ENCODE measurements around the gene ZNF18.
"Not testable (repeated sequence)": the region's sequence is repeated elsewhere in the genome, so short reads cannot be mapped to it uniquely, and the experiment has no call there.

Gene ZNF18

DNA sequence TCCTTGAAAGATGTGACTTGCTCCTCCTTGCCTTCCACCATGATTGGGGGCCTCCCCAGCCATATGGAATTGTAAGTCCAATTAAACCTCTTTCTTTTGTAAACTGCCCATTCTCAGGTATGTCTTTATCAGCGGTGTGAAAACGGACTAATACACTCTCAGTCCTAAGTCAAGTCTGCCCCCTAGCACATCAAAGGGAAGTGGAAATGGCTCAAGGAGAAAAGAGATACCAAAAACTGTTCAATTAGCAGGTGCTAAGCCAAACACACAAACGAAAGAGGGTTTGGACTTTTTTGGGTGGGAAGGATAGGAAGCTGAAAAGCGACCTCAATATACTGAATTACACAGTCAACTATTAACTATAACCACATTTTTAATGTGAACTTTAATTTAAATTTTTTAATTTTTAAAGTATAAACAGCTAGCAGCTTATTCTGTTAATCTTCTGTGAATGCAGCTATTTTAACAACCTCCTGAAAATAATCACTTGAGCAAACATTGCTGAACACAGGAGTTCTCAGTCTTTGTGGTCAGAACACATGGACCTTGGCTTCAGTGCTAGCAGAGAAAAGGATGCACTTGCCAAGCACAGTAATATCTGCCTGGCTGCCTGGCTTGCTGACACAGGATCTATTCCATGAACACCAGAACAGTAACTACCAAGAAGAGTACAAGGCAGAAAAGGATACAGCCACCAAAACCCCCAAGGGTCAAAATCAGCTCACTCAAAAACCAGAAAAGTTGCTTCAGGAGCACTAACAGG is 10.9 kb downstream of the ZNF18 start:
- DNase-seq (ENCODE audit: low read depth), result no peak

- no peak for DNase-seq (ENCODE audit: low read depth)
Observed at GRCh38 chr17:11981862-11982261, 15.4 kb downstream of the ZNF18 start.

GRCh38 chr17:11980813-11981212 is 16.5 kb downstream of the ZNF18 start:
- no peak for DNase-seq (ENCODE audit: low read depth)

DNA sequence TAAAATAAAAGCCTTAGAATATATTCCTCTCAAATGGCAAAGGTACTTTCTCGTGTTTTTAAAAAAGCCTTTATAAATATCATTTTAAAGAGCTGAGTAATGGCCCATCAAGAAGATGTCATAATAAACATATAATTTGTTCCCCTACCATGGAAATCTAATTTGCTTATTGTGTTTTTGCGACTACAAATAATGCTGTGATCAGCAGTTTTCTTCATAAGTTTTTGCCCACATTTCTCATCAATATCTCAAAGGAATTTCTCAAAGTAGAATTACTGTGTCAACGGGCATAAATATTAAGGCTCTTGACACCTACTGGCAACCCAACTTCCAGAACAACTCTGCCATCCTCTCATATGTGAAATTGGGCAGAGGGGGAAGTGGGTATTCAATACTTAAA is 17.5 kb downstream of the ZNF18 start:
- no peak for DNase-seq (ENCODE audit: low read depth)

GRCh38 chr17:11972741-11973140 is 24.5 kb downstream of the ZNF18 start:
- DNase-seq (ENCODE audit: low read depth), result not testable (repeated sequence)

- DNase-seq (ENCODE audit: low read depth), result no peak
Observed at GRCh38 chr17:11969565-11969964, 27.7 kb downstream of the ZNF18 start.

- DNase-seq (ENCODE audit: low read depth), result no peak
Observed at GRCh38 chr17:11954936-11955335, 42.3 kb downstream of the ZNF18 start.

GRCh38 chr17:11953924-11954323 is 43.4 kb downstream of the ZNF18 start:
- no peak for DNase-seq (ENCODE audit: low read depth)

DNA sequence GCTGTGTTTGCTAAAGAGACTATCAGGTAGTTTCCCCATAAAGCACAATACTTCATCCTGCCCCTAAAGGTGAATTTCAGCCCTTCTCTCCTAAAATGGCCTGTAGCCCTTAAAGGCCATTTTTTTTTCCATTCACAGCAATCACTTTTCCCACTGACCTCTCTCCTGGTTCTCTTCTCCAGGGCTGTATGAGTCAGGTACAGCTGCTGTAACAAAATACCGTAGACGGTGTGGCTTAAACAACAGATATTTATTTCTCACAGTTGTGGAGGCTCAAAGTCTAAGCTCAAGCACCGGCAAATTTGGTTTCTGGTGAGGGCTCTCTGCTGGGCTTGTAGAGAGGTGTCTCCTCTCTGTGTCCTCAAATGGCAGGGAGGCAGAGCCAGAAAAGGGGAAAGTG is 44.7 kb downstream of the ZNF18 start:
- no peak for DNase-seq (ENCODE audit: low read depth)

GRCh38 chr17:11950771-11951519 is 46.3 kb downstream of the ZNF18 start:
- no peak for DNase-seq (ENCODE audit: low read depth)

- not testable (repeated sequence) for DNase-seq (ENCODE audit: low read depth)
Observed at GRCh38 chr17:11949571-11949970, 47.7 kb downstream of the ZNF18 start.

DNA sequence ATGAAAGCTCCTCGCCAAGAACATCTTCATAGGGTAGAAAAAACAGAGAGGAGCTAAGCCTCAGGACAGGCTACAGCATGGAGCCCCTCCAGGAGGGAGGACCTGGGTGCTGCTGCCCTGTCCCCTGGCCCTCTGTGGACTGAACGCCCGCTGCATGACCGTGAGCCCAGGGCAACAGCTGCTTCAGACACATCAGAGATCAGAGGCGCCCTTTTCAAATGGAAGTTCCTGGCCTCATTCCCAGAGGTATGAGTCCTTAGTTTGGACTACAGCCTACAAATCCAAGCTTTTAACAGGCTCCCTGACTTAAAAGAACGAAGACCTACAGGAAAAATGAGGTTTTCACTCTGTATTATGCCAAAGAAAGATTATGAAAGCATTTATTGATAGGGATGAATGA is 48.5 kb downstream of the ZNF18 start:
- no peak for DNase-seq (ENCODE audit: low read depth)

DNA sequence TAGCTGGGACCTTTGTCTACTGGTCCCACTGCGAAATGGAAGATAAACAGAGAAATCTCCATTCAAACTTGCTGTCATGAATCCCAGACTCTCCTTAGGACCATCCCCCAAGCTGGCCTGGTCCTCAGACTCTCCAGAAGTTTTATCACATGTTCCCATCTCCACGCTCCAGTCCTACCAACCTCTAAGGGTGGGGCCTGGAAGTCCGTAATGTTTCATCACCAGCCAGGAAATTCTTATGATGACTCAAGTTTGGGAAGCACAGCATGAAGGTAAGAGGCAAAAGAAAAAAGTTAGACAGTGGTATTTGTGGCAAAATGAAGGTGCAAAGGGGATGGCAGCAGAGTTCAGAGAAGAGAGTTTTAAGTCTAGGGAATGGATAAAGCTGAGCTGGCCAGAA is 52.7 kb downstream of the ZNF18 start:
- no peak for DNase-seq (ENCODE audit: low read depth)

DNA sequence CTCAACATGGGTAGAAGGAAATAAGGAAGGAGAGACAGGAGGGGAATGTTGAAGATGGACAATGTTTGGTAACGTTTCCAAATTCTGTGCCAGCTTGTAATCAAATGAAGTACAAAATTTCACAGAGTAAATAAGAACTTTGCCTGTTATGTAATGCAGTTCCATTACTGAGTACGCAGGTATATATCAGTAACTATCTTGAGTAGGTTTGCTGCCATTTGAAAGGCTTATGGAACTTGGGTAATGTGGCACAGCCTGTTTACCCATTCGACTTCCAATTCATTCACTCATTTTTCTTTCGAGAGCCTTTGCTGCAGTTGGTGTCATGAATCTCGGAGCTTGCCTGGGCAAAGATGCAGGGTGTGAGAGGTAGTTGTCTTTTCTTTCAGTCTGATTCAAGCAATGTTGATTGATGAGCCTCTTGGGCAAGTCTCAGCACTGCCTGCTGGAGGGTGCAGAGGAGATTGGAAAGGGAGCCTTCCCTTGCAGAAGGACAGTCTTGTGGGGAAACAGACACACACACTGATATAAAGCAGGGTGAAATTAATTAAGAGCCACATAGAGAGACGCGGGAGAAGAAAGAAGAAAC is 53.4 kb downstream of the ZNF18 start:
- DNase-seq (ENCODE audit: low read depth), result no peak

DNA sequence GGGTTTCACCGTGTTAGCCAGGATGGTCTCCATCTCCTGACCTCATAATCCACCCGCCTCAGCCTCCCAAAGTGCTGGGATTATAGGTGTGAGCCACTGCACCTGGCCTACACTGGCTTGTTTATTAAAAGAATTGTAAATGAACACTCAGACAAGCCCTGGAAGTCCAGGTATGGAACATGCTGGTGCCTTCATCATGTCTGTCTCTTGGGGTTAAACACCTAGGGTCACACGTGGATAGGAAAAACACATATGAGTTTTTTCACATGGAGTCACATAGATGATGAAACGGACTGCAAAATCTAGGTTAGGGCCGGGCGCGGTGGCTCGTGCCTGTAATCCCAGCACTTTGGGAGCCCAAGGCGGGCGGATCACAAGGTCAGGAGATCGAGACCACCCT is 54.2 kb downstream of the ZNF18 start:
- not testable (repeated sequence) for DNase-seq (ENCODE audit: low read depth)

DNA sequence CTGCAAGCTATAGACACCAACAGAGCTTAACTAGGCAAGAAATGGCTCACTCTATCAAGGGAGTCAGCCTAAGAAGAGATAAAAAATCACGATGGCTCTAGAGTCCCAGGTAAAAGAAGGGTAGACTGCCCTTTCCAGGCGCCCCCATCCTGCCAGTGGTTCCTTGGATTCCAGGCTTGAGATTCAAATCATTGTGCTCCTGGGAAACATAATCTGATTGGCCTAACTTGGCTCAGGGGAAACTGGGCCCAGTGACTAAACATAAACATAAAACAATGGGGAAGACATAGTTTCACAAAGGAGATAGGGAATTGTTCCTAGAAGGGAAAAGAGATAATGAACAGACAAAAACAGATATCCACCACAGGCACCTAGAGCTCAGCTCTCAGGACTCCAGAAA is 56.4 kb downstream of the ZNF18 start:
- DNase-seq (ENCODE audit: low read depth), result no peak

GRCh38 chr17:11935734-11936406 is 61.4 kb downstream of the ZNF18 start:
- DNase-seq (ENCODE audit: low read depth), result no peak

DNA sequence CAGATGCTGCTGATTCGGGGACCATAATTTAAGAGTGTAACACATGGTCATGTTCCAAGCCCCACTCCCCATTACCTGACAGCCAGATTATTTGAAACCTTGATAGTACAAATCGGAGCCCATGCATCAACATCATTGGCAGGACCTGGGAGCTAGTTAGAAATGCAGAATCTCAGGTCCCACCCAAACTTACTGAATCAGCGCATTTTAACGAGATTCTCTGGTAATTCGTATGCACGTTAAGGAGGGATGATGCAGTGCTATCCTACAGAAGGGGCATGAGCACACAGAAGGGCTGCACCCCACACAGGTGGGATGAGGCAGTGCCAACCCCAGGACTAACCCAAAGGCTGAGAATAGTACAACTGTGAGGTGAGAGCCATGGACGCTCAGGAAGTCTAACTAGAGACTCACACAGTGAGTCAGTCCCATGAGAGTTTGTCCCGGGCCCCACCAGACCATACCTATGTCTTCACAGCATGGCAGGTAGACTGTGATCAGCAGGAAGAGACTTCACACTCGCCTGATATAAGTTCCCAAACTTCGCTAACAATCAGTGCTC is 64.9 kb downstream of the ZNF18 start:
- no peak for DNase-seq (ENCODE audit: low read depth)

DNA sequence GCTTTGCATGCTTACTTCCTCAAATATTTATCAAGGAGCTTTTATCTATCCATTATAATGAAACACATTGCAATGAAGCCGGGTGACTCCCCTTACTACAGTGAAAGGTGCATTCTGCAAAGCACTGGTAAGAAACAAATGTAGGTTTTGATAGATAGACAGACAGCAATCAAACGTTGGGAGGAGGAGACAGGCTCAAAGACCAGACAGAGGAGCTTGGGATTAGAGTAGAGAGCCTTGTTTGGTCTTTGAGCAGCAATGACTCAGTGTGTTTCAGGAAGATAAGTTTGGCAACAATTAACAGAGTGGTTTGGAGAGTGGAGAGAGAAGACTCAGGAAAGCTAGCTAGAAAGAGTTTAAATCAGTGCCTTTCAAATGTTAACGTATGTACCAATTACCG is 68.8 kb downstream of the ZNF18 start:
- DNase-seq (ENCODE audit: low read depth), result no peak
